ENCODE data around the gene ADGRG7. TPM values are rescaled to one million over a fixed set of nuclear protein-coding genes. Genes with fewer than 3 reads are reported as not detected.

ADGRG7 gene
- total RNA-seq, 6 experiments from 2014 or later, result 1.9 to 27.2 (median 21.8) TPM

DNA sequence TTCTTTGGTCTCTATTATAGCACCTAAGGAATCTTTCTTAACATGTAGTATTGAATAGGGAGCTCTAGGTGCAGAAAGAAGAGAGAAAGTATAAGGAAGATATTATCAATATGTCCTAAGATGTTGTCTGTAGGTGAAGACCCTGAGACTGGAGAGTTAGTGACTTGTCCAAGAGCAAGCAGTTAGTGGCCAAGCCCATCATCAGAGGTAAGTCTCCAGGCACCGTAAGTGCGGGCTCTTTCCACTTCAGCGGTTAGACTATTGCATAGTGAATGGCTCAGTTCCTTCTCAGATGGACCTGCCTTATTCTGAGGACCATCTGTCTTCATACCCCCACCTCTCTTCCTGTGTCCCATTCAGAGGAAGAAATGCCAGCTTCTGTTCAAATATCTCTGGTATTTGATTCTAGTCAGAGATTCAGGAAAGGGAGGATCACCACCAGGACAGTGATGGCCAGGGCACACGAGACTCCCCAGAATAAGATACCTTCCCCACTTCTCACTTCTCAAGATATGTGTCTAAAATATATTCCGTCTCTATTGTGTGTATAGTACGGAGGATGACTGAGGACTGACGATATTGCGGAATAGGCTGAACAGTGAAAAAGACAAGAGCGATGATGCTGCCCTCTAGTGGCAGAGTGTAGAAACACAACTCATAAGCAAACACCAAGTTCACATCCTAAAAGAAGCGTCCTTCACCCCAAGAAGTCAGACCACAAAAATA is 19.1 kb upstream of the ADGRG7 start:
- intact Hi-C loops (cut with DNase I), result no loop called here
- peak; percentile 93 to 97 (median 95) for ATAC-seq

DNA sequence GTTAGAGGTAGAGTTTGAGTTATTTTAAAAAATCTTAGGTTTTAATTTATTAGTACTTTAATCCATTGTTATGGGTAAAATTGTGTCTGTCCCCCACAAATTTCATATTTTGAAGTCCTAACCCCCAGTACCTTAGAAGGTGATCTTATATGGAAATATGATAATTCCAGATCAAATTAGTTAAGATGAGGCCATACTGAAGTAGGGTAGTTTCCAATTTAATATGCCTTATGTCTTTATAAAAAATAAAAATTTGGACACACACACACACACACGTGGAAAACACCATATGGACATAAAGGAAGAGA is 18.6 kb upstream of the ADGRG7 start:
- intact Hi-C loops (cut with DNase I), result no loop called here
- Histone ChIP-seq H3K27me3 (no peaks in the 10 kb centered on the region), H3K4me3 (no peak overlapping the region), H3K4me1 (peaks cover 0 to 8% (median 0%) of the 10 kb centered on the region in 4 donors), H3K36me3 (no peaks in the 10 kb centered on the region), H3K9me3 (no peaks in the 10 kb centered on the region), H3K27ac (peak overlapping the region; percentile 18 to 69 (median 27))
- no peak for ATAC-seq
- TF ChIP-seq POLR2A (IDR thresholded peaks at IDR 0.05), result no peak
- TF ChIP-seq, protein P1, sequence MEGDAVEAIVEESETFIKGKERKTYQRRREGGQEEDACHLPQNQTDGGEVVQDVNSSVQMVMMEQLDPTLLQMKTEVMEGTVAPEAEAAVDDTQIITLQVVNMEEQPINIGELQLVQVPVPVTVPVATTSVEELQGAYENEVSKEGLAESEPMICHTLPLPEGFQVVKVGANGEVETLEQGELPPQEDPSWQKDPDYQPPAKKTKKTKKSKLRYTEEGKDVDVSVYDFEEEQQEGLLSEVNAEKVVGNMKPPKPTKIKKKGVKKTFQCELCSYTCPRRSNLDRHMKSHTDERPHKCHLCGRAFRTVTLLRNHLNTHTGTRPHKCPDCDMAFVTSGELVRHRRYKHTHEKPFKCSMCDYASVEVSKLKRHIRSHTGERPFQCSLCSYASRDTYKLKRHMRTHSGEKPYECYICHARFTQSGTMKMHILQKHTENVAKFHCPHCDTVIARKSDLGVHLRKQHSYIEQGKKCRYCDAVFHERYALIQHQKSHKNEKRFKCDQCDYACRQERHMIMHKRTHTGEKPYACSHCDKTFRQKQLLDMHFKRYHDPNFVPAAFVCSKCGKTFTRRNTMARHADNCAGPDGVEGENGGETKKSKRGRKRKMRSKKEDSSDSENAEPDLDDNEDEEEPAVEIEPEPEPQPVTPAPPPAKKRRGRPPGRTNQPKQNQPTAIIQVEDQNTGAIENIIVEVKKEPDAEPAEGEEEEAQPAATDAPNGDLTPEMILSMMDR (IDR thresholded peaks at IDR 0.05), result no peak
- 26% methylated on average over 1 of the region's 1 CpG for WGBS (ENCODE audit: insufficient coverage, low coverage, low lambda C conversion rate, missing lambda C conversion rate)
- DNase-seq, result no peak

More for the DNA sequence above, 19.1 kb upstream of the ADGRG7 start:
- H3K4me1 ChIP-seq, result peaks cover 0 to 8% (median 0%) of the 10 kb centered on the region in 4 donors
- no peaks in the 10 kb centered on the region for H3K36me3 ChIP-seq
- H3K27ac ChIP-seq, result peak overlapping the region; percentile 18 to 69 (median 27)
- no peak overlapping the region for H3K4me3 ChIP-seq
- H3K9me3 ChIP-seq, result no peaks in the 10 kb centered on the region
- peak in 1 of 3 donors; percentile 68 for DNase-seq
- 29% methylated on average over 10 of the region's 10 CpGs for WGBS (ENCODE audit: insufficient coverage, low coverage, low lambda C conversion rate, missing lambda C conversion rate)
- H3K27me3 ChIP-seq, result no peaks in the 10 kb centered on the region
- TF ChIP-seq, protein P1 (IDR thresholded peaks at IDR 0.05), result peak; percentile 89 to 95 (median 92)
- no peak for TF ChIP-seq POLR2A (IDR thresholded peaks at IDR 0.05)

DNA sequence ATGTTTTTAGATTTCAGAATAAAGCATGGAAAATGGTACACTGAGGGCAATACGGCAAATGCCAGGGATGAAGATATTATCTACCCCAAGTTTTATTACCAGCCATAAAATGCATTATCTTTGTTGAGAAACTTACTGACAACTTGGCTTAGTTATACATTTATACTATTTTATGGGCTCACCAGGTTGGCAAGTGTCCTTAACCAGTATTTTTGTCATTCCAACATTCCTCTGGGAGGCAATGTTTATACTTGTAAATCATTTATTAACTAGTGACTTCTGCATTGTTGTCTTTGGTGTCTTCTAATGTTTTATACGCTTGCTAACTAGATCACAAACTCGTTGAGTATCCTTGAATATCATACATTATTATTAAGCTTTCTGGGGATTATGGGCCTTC is 18.0 kb upstream of the ADGRG7 start:
- WGBS (ENCODE audit: insufficient coverage, low coverage, low lambda C conversion rate, missing lambda C conversion rate), result 14% methylated on average over 3 of the region's 3 CpGs
- intact Hi-C loops (cut with DNase I), result no loop called here
- H3K4me1 ChIP-seq, result peaks cover 0 to 8% (median 0%) of the 10 kb centered on the region in 4 donors
- H3K27me3 ChIP-seq, result no peaks in the 10 kb centered on the region
- H3K4me3 ChIP-seq, result no peak overlapping the region
- peak overlapping the region; percentile 18 to 69 (median 27) for H3K27ac ChIP-seq
- DNase-seq (no peak), ATAC-seq (peak; percentile 81 to 88 (median 81))
- TF ChIP-seq, protein P1 (IDR thresholded peaks at IDR 0.05), result peak in 1 of 4 donors; percentile 6
- no peak for TF ChIP-seq POLR2A (IDR thresholded peaks at IDR 0.05)
- H3K36me3 ChIP-seq, result no peaks in the 10 kb centered on the region
- no peaks in the 10 kb centered on the region for H3K9me3 ChIP-seq

DNA sequence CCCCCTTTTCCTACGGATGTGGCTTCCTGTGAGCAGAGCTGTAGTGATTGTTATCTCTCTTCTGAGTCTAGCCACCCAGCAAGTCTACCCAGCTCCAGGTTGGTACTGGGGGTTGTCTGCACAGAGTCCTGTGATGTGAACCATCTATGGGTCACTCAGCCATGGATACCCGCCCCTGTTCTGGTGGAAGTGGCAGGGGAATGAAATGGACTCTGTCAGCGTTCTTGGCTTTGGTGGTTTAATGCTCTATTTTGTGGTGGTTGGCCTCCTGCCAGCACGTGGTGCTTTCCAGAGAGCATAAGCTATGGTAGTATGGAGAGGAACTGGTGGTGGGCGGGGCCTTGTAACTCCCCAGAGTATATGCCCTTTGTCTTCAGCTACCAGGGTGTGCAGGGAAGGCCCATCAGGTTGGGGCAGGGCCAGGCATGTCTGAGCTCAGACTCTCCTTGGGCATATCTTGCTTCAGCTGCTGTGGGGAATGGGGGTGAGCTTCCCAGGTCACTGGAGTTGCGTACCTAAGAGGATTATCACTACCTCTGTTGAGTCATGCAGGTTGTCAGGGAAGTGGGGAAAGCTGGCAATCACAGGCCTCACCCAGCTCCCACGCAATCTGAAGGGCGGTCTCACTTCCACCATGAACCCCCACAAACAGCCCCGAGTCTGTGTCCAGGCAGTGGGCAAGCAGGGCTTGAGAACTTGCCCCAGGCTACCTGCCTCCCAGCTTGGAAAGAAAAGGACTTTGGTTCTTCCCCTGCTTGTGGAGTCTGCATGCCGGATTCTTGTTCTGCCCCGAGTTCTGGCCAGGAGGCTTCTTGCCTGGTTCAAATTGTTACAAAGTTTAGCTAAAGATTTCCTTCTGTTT is 9.0 kb upstream of the ADGRG7 start:
- Histone ChIP-seq H3K4me3 (no peak overlapping the region), H3K27ac (no peak overlapping the region), H3K36me3 (no peaks in the 10 kb centered on the region), H3K4me1 (peaks cover 0 to 24% (median 2%) of the 10 kb centered on the region in 4 donors), H3K9me3 (no peaks in the 10 kb centered on the region), H3K27me3 (no peaks in the 10 kb centered on the region)
- no peak for DNase-seq
- no peak for ATAC-seq
- intact Hi-C loops (cut with DNase I), result no loop called here
- WGBS (ENCODE audit: insufficient coverage, low coverage, low lambda C conversion rate, missing lambda C conversion rate), result 53% methylated on average over 5 of the region's 11 CpGs
- TF ChIP-seq, protein P1 (IDR thresholded peaks at IDR 0.05), result no peak
- no peak for TF ChIP-seq POLR2A (IDR thresholded peaks at IDR 0.05)
